Loucy (cell line): ENCODE measurements around the gene ARPP19.
"Not testable (repeated sequence)": the region's sequence is repeated elsewhere in the genome, so short reads cannot be mapped to it uniquely, and the experiment has no call there.

Experiments
- H2AFZ ChIP-seq: fragments of 200-600 bp; sonication (generic); 2 replicates; pipeline ENCODE4 v1.6.0; 2016; ENCODE audit warnings: antibody characterized with exemption, mild to moderate bottlenecking, low read length, moderate library complexity
- H3F3A ChIP-seq: fragments of 200-600 bp; 2 replicates; pipeline ENCODE4 v1.6.0; 2016; ENCODE audit warnings: antibody characterized with exemption, low read depth, mild to moderate bottlenecking
- H3K27me3 ChIP-seq: fragments of 200-600 bp; sonication (generic); 2 replicates; pipeline ENCODE4 v1.6.1; 2014; ENCODE audit warnings: low read length, mild to moderate bottlenecking; ENCODE audit not compliant: insufficient read depth, poor library complexity, severe bottlenecking
- H3K36me3 ChIP-seq: fragments of 200-600 bp; sonication (generic); 2 replicates; pipeline ENCODE4 v1.6.1; 2016; ENCODE audit warnings: low read length; ENCODE audit not compliant: insufficient read depth
- H3K4me1 ChIP-seq: fragments of 200-600 bp; sonication (generic); 2 replicates; pipeline ENCODE4 v1.5.1; 2014; ENCODE audit warnings: low read length, mild to moderate bottlenecking; ENCODE audit not compliant: insufficient read depth, poor library complexity, severe bottlenecking
- H3K4me2 ChIP-seq: fragments of 200-600 bp; sonication (generic); 2 replicates; pipeline ENCODE4 v1.6.0; 2014; ENCODE audit warnings: antibody characterized with exemption, low read length, low read depth, mild to moderate bottlenecking; ENCODE audit not compliant: poor library complexity, severe bottlenecking
- H3K4me3 ChIP-seq: fragments of 200-600 bp; sonication (generic); 2 replicates; pipeline ENCODE4 v1.5.1; 2014; ENCODE audit warnings: low read length, mild to moderate bottlenecking, mixed read lengths; ENCODE audit not compliant: poor library complexity, severe bottlenecking
- H3K79me2 ChIP-seq: fragments of 200-600 bp; sonication (generic); 2 replicates; pipeline ENCODE4 v1.6.1; 2014; ENCODE audit warnings: low read length; ENCODE audit not compliant: insufficient read depth
- H3K9ac ChIP-seq: fragments of 200-600 bp; sonication (generic); 2 replicates; pipeline ENCODE4 v1.6.0; 2014; ENCODE audit warnings: mild to moderate bottlenecking, low read depth, low read length, moderate library complexity; ENCODE audit not compliant: poor library complexity, severe bottlenecking
- H3K9me2 ChIP-seq: fragments of 200-600 bp; sonication (generic); replicated peaks from 2 replicates; pipeline ENCODE4 v1.6.1; 2016; ENCODE audit warnings: low read depth, low read length, mixed read lengths
- H3K9me3 ChIP-seq: fragments of 200-600 bp; sonication (generic); 2 replicates; pipeline ENCODE4 v1.6.1; 2014; ENCODE audit warnings: mild to moderate bottlenecking, antibody characterized with exemption, low read length, low read depth; ENCODE audit not compliant: insufficient read depth
- H4K20me1 ChIP-seq: fragments of 200-600 bp; sonication (generic); 2 replicates; pipeline ENCODE4 v1.6.0; 2014; ENCODE audit warnings: antibody characterized with exemption, low read length, mild to moderate bottlenecking; ENCODE audit not compliant: insufficient read depth, poor library complexity, severe bottlenecking
- CTCF ChIP-seq: fragments of 200-600 bp; sonication (generic); conservative IDR thresholded peaks from 2 replicates; pipeline ENCODE4 v1.5.1; 2014; ENCODE audit warnings: mild to moderate bottlenecking, antibody characterized with exemption, low read length
- EZH2phosphoT487 ChIP-seq: fragments of 200-600 bp; IDR thresholded peaks from 2 replicates; pipeline ENCODE4 v1.6.1; 2018; ENCODE audit warnings: antibody characterized with exemption, mild to moderate bottlenecking, moderate library complexity, borderline replicate concordance

ARPP19 gene

GRCh38 chr15:52552303-52552702 is 16.5 kb downstream of the ARPP19 start:
- Histone ChIP-seq H3K4me3 (no peak overlapping the region), H3K4me1 (no peaks in the 10 kb centered on the region), H3K79me2 (peaks cover 46% of the 10 kb centered on the region), H3K27me3 (no peaks in the 10 kb centered on the region), H4K20me1 (peaks cover 33% of the 10 kb centered on the region), H3K4me2 (no peak overlapping the region), H3K9me3 (no peaks in the 10 kb centered on the region), H3K9ac (no peak overlapping the region), H2AFZ (no peak overlapping the region), H3F3A (no peaks in the 10 kb centered on the region), H3K36me3 (peaks cover 78% of the 10 kb centered on the region), H3K9me2 (no peaks in the 10 kb centered on the region)
- TF ChIP-seq CTCF (no peak), EZH2phosphoT487 (no peak)

- Histone ChIP-seq H3K79me2 (peaks cover 41% of the 10 kb centered on the region), H4K20me1 (peaks cover 28% of the 10 kb centered on the region), H3K9me2 (no peaks in the 10 kb centered on the region), H3K27me3 (no peaks in the 10 kb centered on the region), H3F3A (no peaks in the 10 kb centered on the region), H3K4me2 (no peak overlapping the region), H3K9ac (no peak overlapping the region), H3K4me3 (no peak overlapping the region), H3K9me3 (no peaks in the 10 kb centered on the region), H2AFZ (no peak overlapping the region), H3K36me3 (peaks cover 78% of the 10 kb centered on the region), H3K4me1 (no peaks in the 10 kb centered on the region)
- no peak for TF ChIP-seq CTCF
- TF ChIP-seq EZH2phosphoT487: no peak
These were observed 17.1 kb downstream of the ARPP19 start for GRCh38 chr15:52551762-52552161.

GRCh38 chr15:52551186-52551585 is 17.6 kb downstream of the ARPP19 start:
- Histone ChIP-seq H3K79me2 (peaks cover 35% of the 10 kb centered on the region), H3K36me3 (peaks cover 78% of the 10 kb centered on the region), H4K20me1 (peaks cover 22% of the 10 kb centered on the region)
- H3F3A ChIP-seq, H3K9me3 ChIP-seq, H3K4me1 ChIP-seq, H3K4me2 ChIP-seq, H3K4me3 ChIP-seq, H3K9me2 ChIP-seq, H3K27me3 ChIP-seq, H2AFZ ChIP-seq, H3K9ac ChIP-seq: not testable (repeated sequence)

GRCh38 chr15:52546031-52546751 is 22.6 kb downstream of the ARPP19 start:
- no peaks in the 10 kb centered on the region for H3K4me1 ChIP-seq
- H3K27me3 ChIP-seq: no peaks in the 10 kb centered on the region
- no peaks in the 10 kb centered on the region for H3F3A ChIP-seq
- no peaks in the 10 kb centered on the region for H4K20me1 ChIP-seq
- H3K9me3 ChIP-seq: peaks cover 5% of the 10 kb centered on the region; the same call in 1 of the 2 replicates
- H2AFZ ChIP-seq: no peak overlapping the region
- H3K4me2 ChIP-seq: no peak overlapping the region
- H3K9ac ChIP-seq: no peak overlapping the region
- no peaks in the 10 kb centered on the region for H3K9me2 ChIP-seq
- H3K79me2 ChIP-seq: no peaks in the 10 kb centered on the region
- H3K4me3 ChIP-seq: no peak overlapping the region
- no peak for TF ChIP-seq EZH2phosphoT487
- no peak for TF ChIP-seq CTCF
- peaks cover 40% of the 10 kb centered on the region for H3K36me3 ChIP-seq
